ENCODE data around the gene GTF3C5. TPM values are rescaled to one million over a fixed set of nuclear protein-coding genes. Genes with fewer than 3 reads are reported as not detected.

The GTF3C5 gene
- total and polyA plus RNA-seq, 2 of the 4 experiments (the other 2 are of a cell fraction), result 49.1 to 52.3 TPM

GRCh38 chr9:133049043-133049442, 18.2 kb downstream of the GTF3C5 start:
- Histone ChIP-seq H4K20me1 (ENCODE audit: insufficient read depth, low read length) (peaks cover 8% of the 10 kb centered on the region), H2AK9ac (replicated peaks; ENCODE audit: low read depth, low read length, poor library complexity) (no peak overlapping the region), H3K9ac (ENCODE audit: low read depth, low read length) (no peak overlapping the region), H2BK15ac (ENCODE audit: low read depth, low read length) (no peak overlapping the region), H2BK120ac (ENCODE audit: low read depth, low read length) (no peak overlapping the region), H4K8ac (ENCODE audit: low read depth in 2 of 2, low read length in 2 of 2) (no peak overlapping the region), H3K9me1 (ENCODE audit: insufficient read depth, low read length) (no peaks in the 10 kb centered on the region), H3K23ac (ENCODE audit: low read depth, low read length) (no peak overlapping the region), H3K4me1 (ENCODE audit: control insufficient read depth, insufficient read depth, low read length) (no peaks in the 10 kb centered on the region), H3K9me3 (ENCODE audit: control insufficient read depth, insufficient read depth, low read length) (no peaks in the 10 kb centered on the region), H3K79me1 (ENCODE audit: low read depth in 1 of 2, low read length in 2 of 2) (peaks cover 3 to 20% of the 10 kb centered on the region in 2 experiments; a peak in 3 of 4 replicates), H3K36me3 (ENCODE audit: control insufficient read depth, insufficient read depth, low read length) (peaks cover 61% of the 10 kb centered on the region), H3K56ac (ENCODE audit: extremely low read depth, insufficient read depth, low read length) (no peak overlapping the region), H2BK20ac (ENCODE audit: low read depth, low read length) (no peak overlapping the region), H2BK5ac (ENCODE audit: low read depth, low read length, poor library complexity, severe bottlenecking) (no peak overlapping the region), H3K27me3 (ENCODE audit: control insufficient read depth, insufficient read depth, low read length) (no peaks in the 10 kb centered on the region), H4K91ac (ENCODE audit: insufficient read depth, low read depth, low read length) (no peak overlapping the region), H3K4me3 (ENCODE audit: insufficient read depth, low read depth, low read length) (no peak overlapping the region), H3K4me2 (ENCODE audit: low read depth, low read length) (no peak overlapping the region), H2AK5ac (ENCODE audit: low read depth, low read length) (no peak overlapping the region), H4K5ac (ENCODE audit: low read depth, low read length) (no peak overlapping the region), H3K4ac (ENCODE audit: low read depth, low read length) (no peak overlapping the region), H3K18ac (ENCODE audit: low read depth, low read length) (no peak overlapping the region), H3K14ac (replicated peaks; ENCODE audit: low read depth, low read length) (no peak overlapping the region), H2AFZ (replicated peaks; ENCODE audit: low read length, poor library complexity) (no peak overlapping the region), H3K27ac (ENCODE audit: insufficient read depth, low read length) (no peak overlapping the region)
- TF ChIP-seq RAD21 (IDR thresholded peaks at IDR 0.05; ENCODE audit: low read length), result no peak
- no peak for TF ChIP-seq CEBPB (IDR thresholded peaks at IDR 0.05; ENCODE audit: low read depth, low read length)
- no peak for TF ChIP-seq BHLHE40 (IDR thresholded peaks at IDR 0.05; ENCODE audit: low read depth, low read length)
- no peak for TF ChIP-seq CTCF (conservative IDR thresholded peaks at IDR 0.05; ENCODE audit: low read depth, low read length)
- no peak for TF ChIP-seq SMC3 (IDR thresholded peaks at IDR 0.05; ENCODE audit: low read depth, low read length)
- no peak for TF ChIP-seq MAZ (IDR thresholded peaks at IDR 0.05; ENCODE audit: borderline replicate concordance, low read depth, low read length)
- TF ChIP-seq USF2 (IDR thresholded peaks at IDR 0.05; ENCODE audit: low read depth, low read length), result no peak
- no peak for TF ChIP-seq POLR2A (IDR thresholded peaks at IDR 0.05; ENCODE audit: low read depth, low read length)
- no peak for TF ChIP-seq MXI1 (IDR thresholded peaks at IDR 0.05; ENCODE audit: borderline replicate concordance, low read depth, low read length)
- TF ChIP-seq FOS (IDR thresholded peaks at IDR 0.05; ENCODE audit: low read depth, low read length), result no peak
- TF ChIP-seq ELK1 (IDR thresholded peaks at IDR 0.05; ENCODE audit: borderline replicate concordance, low read depth, low read length), result no peak
- TF ChIP-seq RFX5 (IDR thresholded peaks at IDR 0.05; ENCODE audit: low read depth, low read length), result no peak
- 92% methylated on average over 4 of the region's 13 CpGs; no CpG with 5 or more reads in 1 of the 2 experiments for WGBS, 2 experiments (ENCODE audit: extremely low coverage in 2 of 2, insufficient read length in 1 of 2)
- in situ Hi-C loops (cut with MboI; ENCODE audit: low sequenced_read_pairs), result loop anchor here (5.0 to 25.0 kb wide), 2 partner anchors 103 to 438 kb away; partner anchors contain the start of gene SLC2A6
- dilution Hi-C loops (cut with HindIII; ENCODE audit: low sequenced_read_pairs, unreplicated experiment), result no loop called here
- no TSS peak for BruUV-seq (replicated peaks)
- POLR2A ChIA-PET (ENCODE audit: unreplicated experiment), result no interaction called here
- intact Hi-C loops (cut with micrococcal nuclease), result no loop called here
- no peak for DNase-seq
- CTCF ChIA-PET, result no interaction called here
- ATAC-seq (ENCODE audit: low read depth), result no peak
